ENCODE results near the gene ZFY. TPM values are rescaled to one million over a fixed set of nuclear protein-coding genes. Genes with fewer than 3 reads are reported as not detected.

Gene ZFY
- 15.9 and 18.4 TPM in 2 replicates for total RNA-seq

DNA sequence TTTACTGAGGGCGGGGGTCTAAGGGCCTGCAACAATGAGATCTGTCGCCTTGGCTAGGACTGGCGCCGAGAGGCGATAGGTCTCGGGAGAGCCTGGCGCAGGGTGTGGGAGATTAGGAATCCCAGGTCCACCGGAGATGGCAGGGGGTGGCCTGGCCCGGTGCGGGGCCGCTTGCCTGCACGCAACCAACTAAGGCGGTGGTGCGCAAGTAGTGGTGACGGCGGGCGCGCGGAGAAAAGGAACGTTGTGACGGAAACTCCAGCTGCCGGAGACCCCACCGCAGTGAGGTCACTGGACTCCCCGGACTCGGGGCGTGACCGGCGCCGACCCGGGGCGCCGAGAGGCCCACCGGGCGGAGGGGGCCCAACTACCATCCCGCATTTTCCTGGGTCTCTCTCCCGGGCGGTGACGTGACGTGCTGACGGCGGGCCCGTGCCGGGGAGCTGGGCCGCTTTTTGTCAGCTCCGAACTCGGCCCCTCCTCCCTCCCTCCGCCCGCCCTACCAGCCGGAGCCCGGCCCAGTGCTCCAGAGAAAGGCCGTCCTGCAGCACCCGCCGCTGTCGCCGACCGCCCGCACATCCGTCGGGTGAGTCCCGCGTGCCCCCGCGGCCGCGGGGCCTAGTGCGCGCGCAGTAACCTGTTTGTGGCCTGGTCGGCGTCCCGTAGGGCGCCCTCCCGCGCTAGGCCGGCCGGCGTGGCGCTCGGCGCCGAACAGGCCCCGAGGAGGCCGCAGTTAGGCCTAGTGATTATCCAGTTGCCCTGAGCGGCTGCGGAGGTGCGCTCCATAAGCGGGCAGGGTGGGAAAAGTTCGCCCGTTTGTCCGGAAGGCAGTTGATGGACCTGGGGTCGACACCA is at the start of gene ZFY:
Gene ZFY (plus strand): TSS at position 521 of the 855 bp plus-strand sequence. CDS start 18,556 bp downstream, outside the sequence.
- peak within 1 kb of the TSS; percentile 98 for H3K27ac Mint-ChIP-seq
- H3K4me1 Mint-ChIP-seq, result peaks cover 15% of the 10 kb centered on the region
- DNase-seq, result peak; percentile 90
- H3K36me3 Mint-ChIP-seq (ENCODE audit: low read depth), result peaks cover 24% of the 10 kb centered on the region
- peak within 1 kb of the TSS; percentile 82 for H3K4me3 Mint-ChIP-seq
- no peaks in the 10 kb centered on the region for H3K9me3 Mint-ChIP-seq
- intact Hi-C loops (cut with micrococcal nuclease), result loop anchor here (1.0 kb wide), 2 partner anchors 22 to 48 kb away; no protein-coding TSS in a partner anchor
- no peaks in the 10 kb centered on the region for H3K27me3 Mint-ChIP-seq

DNA sequence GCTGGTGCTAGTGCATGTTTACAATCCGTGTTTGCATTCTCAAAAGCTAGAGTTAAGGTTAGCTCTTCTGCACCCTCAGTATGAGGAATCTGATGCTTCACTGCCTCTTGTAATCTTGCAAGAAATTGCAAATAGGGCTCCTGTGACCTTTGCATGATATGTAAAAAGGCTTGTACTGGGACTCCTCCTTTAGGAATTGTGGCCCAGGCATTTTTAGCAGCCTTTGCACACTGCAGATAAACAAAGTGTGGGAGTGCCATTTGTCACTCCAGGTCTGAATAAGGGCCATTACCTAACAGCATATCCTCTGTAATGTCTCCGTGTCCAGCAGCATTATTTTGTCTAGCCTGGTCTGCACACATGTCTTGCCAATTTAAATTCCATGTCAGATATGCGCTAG is 49.3 kb upstream of the ZFY start:
- H3K36me3 Mint-ChIP-seq (ENCODE audit: low read depth), result peaks cover 9% of the 10 kb centered on the region
- H3K4me3 Mint-ChIP-seq, result no peak overlapping the region
- intact Hi-C loops (cut with micrococcal nuclease), result loop anchor here (5.0 kb wide), 1 partner anchor 44 kb away; the partner anchor contains the start of gene RPS4Y1
- no peak for DNase-seq
- H3K9me3 Mint-ChIP-seq, result peaks cover 6% of the 10 kb centered on the region
- peaks cover 16% of the 10 kb centered on the region for H3K4me1 Mint-ChIP-seq
- H3K27ac Mint-ChIP-seq, result no peak overlapping the region
- no peaks in the 10 kb centered on the region for H3K27me3 Mint-ChIP-seq

DNA sequence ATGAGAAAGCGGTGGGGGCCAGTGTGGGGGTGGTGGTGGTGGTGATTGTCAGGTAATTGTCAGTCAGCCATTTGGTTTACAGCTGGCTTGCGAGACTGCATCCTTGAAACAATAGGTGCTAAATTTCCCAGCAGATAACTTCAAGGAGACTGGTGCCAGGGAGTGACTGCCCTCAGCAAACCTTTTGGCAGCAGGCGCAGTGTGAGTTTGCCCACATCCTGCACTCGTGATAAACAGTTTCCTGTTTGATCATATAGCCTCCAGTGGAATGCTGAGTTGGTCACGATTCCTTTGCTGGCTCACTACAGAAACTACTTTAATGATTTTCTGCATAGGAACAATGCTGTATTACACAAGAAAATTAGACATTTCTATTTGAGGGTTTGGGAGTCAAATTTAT is 47.8 kb upstream of the ZFY start:
- peak overlapping the region; percentile 87 for H3K27ac Mint-ChIP-seq
- H3K4me3 Mint-ChIP-seq, result peak overlapping the region; percentile 65
- no peaks in the 10 kb centered on the region for H3K27me3 Mint-ChIP-seq
- H3K9me3 Mint-ChIP-seq, result no peaks in the 10 kb centered on the region
- DNase-seq, result peak; percentile 70
- H3K4me1 Mint-ChIP-seq, result peaks cover 16% of the 10 kb centered on the region
- peaks cover 5% of the 10 kb centered on the region for H3K36me3 Mint-ChIP-seq (ENCODE audit: low read depth)
- intact Hi-C loops (cut with micrococcal nuclease), result loop anchor here (1.0 to 5.0 kb wide), 2 partner anchors 45 to 47 kb away; partner anchors contain the start of gene RPS4Y1

- H3K36me3 Mint-ChIP-seq (ENCODE audit: low read depth), result peaks cover 5% of the 10 kb centered on the region
- no peaks in the 10 kb centered on the region for H3K9me3 Mint-ChIP-seq
- no peaks in the 10 kb centered on the region for H3K27me3 Mint-ChIP-seq
- intact Hi-C loops (cut with micrococcal nuclease), result loop anchor here (1.0 to 5.0 kb wide), 2 partner anchors 46 kb away; partner anchors contain the start of gene RPS4Y1
- peaks cover 16% of the 10 kb centered on the region for H3K4me1 Mint-ChIP-seq
- peak overlapping the region; percentile 65 for H3K4me3 Mint-ChIP-seq
- H3K27ac Mint-ChIP-seq, result peak overlapping the region; percentile 87
- DNase-seq, result peak; percentile 61
Observed at GRCh38 chrY:2887955-2888354, 47.2 kb upstream of the ZFY start.

- H3K36me3 Mint-ChIP-seq (ENCODE audit: low read depth), result peaks cover under 1% of the 10 kb centered on the region
Observed at GRCh38 chrY:2893471-2893870, 41.7 kb upstream of the ZFY start.

DNA sequence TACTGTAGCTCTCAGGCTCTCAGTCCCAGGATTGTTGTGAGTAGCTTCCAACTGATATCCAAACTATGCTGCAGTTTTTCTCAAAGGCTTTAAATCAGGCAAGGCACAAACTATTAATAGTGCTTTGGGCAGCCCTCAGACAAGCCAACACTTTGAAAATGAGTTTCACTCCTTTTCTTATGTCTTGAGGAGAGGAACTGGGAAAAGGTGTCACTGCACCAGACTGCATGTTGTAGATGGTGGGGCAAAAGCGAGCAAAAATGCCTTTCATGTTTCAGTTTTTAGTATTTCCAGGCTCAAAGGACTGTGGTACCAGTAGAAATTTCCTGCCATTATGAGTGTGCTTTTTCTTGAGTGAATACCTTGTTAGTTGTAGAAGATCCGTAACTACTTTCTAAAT is 39.1 kb upstream of the ZFY start:
- no peaks in the 10 kb centered on the region for H3K36me3 Mint-ChIP-seq (ENCODE audit: low read depth)
- H3K9me3 Mint-ChIP-seq, result peaks cover 4% of the 10 kb centered on the region
- no peak for DNase-seq
- H3K4me3 Mint-ChIP-seq, result no peak overlapping the region
- intact Hi-C loops (cut with micrococcal nuclease), result no loop called here
- no peaks in the 10 kb centered on the region for H3K4me1 Mint-ChIP-seq
- H3K27me3 Mint-ChIP-seq, result no peaks in the 10 kb centered on the region
- no peak overlapping the region for H3K27ac Mint-ChIP-seq

More at GRCh38 chrY:2893471-2893870, 41.7 kb upstream of the ZFY start:
- no peak for DNase-seq
- H3K4me1 Mint-ChIP-seq, result peaks cover under 1% of the 10 kb centered on the region
- H3K27ac Mint-ChIP-seq, result no peak overlapping the region
- intact Hi-C loops (cut with micrococcal nuclease), result no loop called here
- H3K27me3 Mint-ChIP-seq, result no peaks in the 10 kb centered on the region
- peaks cover 4% of the 10 kb centered on the region for H3K9me3 Mint-ChIP-seq
- no peak overlapping the region for H3K4me3 Mint-ChIP-seq

- Mint-ChIP-seq H3K4me1 (no peaks in the 10 kb centered on the region), H3K36me3 (ENCODE audit: low read depth) (peaks cover under 1% of the 10 kb centered on the region), H3K27me3 (no peaks in the 10 kb centered on the region), H3K4me3 (no peak overlapping the region), H3K9me3 (peaks cover 5% of the 10 kb centered on the region), H3K27ac (no peak overlapping the region)
- intact Hi-C loops (cut with micrococcal nuclease), result no loop called here
- DNase-seq, result no peak
Observed at GRCh38 chrY:2907356-2907755, 27.8 kb upstream of the ZFY start.

- Mint-ChIP-seq H3K36me3 (ENCODE audit: low read depth) (peaks cover 2% of the 10 kb centered on the region), H3K9me3 (peaks cover 8% of the 10 kb centered on the region), H3K27me3 (no peaks in the 10 kb centered on the region), H3K27ac (no peak overlapping the region), H3K4me3 (no peak overlapping the region), H3K4me1 (peaks cover 7% of the 10 kb centered on the region)
- intact Hi-C loops (cut with micrococcal nuclease), result loop anchor here (1.0 kb wide), 1 partner anchor 21 kb away; no protein-coding TSS in a partner anchor
- peak; percentile 77 for DNase-seq
Observed at GRCh38 chrY:2913066-2913815, 21.9 kb upstream of the ZFY start.

DNA sequence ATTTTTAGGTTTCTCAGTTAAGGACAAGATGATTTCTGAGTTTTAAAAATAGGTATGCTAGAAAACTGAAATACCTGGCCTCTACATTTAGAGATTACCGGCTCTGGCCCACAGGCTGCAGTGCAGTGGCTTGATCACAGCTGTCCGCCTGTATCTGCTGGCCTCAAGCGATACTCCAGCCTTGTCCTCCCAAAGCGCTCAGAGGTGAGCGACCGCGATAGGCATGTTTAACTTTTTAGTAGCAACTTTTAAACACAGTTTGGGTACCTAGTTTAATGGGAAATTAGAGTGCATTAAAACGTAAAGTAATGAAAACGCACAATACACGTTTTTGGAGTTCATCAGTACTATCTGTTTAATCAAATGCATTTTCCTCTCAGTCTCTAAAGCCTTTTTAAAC is 1.1 kb upstream of the ZFY start:
- Mint-ChIP-seq H3K27ac (peak overlapping the region; percentile 97), H3K27me3 (no peaks in the 10 kb centered on the region), H3K36me3 (ENCODE audit: low read depth) (peaks cover 18% of the 10 kb centered on the region), H3K4me3 (peak overlapping the region; percentile 82), H3K9me3 (no peaks in the 10 kb centered on the region), H3K4me1 (peaks cover 9% of the 10 kb centered on the region)
- DNase-seq, result no peak
- intact Hi-C loops (cut with micrococcal nuclease), result loop anchor here (1.0 kb wide), 2 partner anchors 21 to 47 kb away; no protein-coding TSS in a partner anchor

GRCh38 chrY:2935716-2936435 is 695 bp downstream of the ZFY start:
- intact Hi-C loops (cut with micrococcal nuclease), result loop anchor here (2.0 kb wide), 2 partner anchors 75 to 95 kb away; partner anchors contain the start of gene RPS4Y1
- DNase-seq, result peak; percentile 95
- peaks cover 24% of the 10 kb centered on the region for H3K36me3 Mint-ChIP-seq (ENCODE audit: low read depth)
- peak overlapping the region; percentile 82 for H3K4me3 Mint-ChIP-seq
- peaks cover 18% of the 10 kb centered on the region for H3K4me1 Mint-ChIP-seq
- H3K27me3 Mint-ChIP-seq, result no peaks in the 10 kb centered on the region
- peak overlapping the region; percentile 98 for H3K27ac Mint-ChIP-seq
- no peaks in the 10 kb centered on the region for H3K9me3 Mint-ChIP-seq

- no peak for DNase-seq
- H3K36me3 Mint-ChIP-seq (ENCODE audit: low read depth), result peaks cover 24% of the 10 kb centered on the region
- no peaks in the 10 kb centered on the region for H3K27me3 Mint-ChIP-seq
- H3K4me3 Mint-ChIP-seq, result peak overlapping the region; percentile 82
- H3K27ac Mint-ChIP-seq, result peak overlapping the region; percentile 98
- no peaks in the 10 kb centered on the region for H3K9me3 Mint-ChIP-seq
- intact Hi-C loops (cut with micrococcal nuclease), result loop anchor here (2.0 kb wide), 2 partner anchors 76 to 96 kb away; partner anchors contain the start of gene RPS4Y1
- H3K4me1 Mint-ChIP-seq, result peaks cover 18% of the 10 kb centered on the region
Observed at GRCh38 chrY:2936436-2936750, 1.2 kb downstream of the ZFY start.

GRCh38 chrY:2937149-2937548 is 2.0 kb downstream of the ZFY start:
- DNase-seq, result peak; percentile 57
- Mint-ChIP-seq H3K27ac (peak overlapping the region; percentile 98), H3K4me1 (peaks cover 18% of the 10 kb centered on the region), H3K36me3 (ENCODE audit: low read depth) (peaks cover 20% of the 10 kb centered on the region), H3K4me3 (peak overlapping the region; percentile 82), H3K9me3 (no peaks in the 10 kb centered on the region), H3K27me3 (no peaks in the 10 kb centered on the region)
- intact Hi-C loops (cut with micrococcal nuclease), result loop anchor here (2.0 kb wide), 2 partner anchors 76 to 96 kb away; partner anchors contain the start of gene RPS4Y1

DNA sequence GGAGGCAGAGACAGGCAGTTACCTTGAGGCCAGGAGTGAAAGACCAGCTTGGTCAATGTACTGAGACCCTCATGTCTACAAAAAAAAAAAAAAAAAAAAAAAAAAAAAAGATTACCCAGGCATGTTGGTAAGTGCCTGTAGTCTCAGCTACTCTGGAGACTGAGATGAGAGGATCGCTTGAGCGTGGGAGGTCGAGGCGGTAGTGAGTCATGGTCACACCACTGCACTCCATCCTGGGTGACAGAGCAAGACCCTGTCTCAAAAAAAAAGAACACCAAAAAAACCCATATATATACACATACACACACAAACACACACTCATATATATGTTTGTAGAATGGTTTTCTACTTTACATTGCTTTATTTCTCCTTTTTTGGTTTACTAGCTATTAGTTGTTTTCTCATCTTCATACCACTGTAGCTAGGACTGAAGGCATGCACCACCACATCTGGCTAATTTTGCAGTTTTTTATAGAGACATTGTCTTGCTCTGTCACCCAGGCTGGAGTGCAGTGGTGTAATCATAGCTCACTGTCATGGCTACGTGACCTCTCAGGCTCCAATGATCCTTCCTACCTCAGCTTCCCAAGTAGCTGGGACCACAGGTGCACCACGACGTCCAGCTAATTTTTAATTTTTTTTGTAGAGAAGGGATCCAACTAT is 14.5 kb downstream of the ZFY start:
- intact Hi-C loops (cut with micrococcal nuclease), result loop anchor here (5.0 kb wide), 1 partner anchor 53 kb away; no protein-coding TSS in a partner anchor
- H3K27me3 Mint-ChIP-seq, result no peaks in the 10 kb centered on the region
- peaks cover 20% of the 10 kb centered on the region for H3K4me1 Mint-ChIP-seq
- no peaks in the 10 kb centered on the region for H3K9me3 Mint-ChIP-seq
- peaks cover 8% of the 10 kb centered on the region for H3K36me3 Mint-ChIP-seq (ENCODE audit: low read depth)
- no peak overlapping the region for H3K4me3 Mint-ChIP-seq
- H3K27ac Mint-ChIP-seq, result peak overlapping the region; percentile 62
- no peak for DNase-seq
